ENCODE data around the gene GGT7. TPM values are rescaled to one million over a fixed set of nuclear protein-coding genes. Genes with fewer than 3 reads are reported as not detected.

Gene GGT7, protein sequence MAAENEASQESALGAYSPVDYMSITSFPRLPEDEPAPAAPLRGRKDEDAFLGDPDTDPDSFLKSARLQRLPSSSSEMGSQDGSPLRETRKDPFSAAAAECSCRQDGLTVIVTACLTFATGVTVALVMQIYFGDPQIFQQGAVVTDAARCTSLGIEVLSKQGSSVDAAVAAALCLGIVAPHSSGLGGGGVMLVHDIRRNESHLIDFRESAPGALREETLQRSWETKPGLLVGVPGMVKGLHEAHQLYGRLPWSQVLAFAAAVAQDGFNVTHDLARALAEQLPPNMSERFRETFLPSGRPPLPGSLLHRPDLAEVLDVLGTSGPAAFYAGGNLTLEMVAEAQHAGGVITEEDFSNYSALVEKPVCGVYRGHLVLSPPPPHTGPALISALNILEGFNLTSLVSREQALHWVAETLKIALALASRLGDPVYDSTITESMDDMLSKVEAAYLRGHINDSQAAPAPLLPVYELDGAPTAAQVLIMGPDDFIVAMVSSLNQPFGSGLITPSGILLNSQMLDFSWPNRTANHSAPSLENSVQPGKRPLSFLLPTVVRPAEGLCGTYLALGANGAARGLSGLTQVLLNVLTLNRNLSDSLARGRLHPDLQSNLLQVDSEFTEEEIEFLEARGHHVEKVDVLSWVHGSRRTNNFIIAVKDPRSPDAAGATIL
- total RNA-seq = 12.1 and 17.5 TPM in 2 replicates

GRCh38 chr20:34872622-34873224 lies at the start of gene GGT7:
Gene GGT7 (minus strand): TSS chr20:34872856. CDS start chr20:34872815, 41 bp downstream.

DNA sequence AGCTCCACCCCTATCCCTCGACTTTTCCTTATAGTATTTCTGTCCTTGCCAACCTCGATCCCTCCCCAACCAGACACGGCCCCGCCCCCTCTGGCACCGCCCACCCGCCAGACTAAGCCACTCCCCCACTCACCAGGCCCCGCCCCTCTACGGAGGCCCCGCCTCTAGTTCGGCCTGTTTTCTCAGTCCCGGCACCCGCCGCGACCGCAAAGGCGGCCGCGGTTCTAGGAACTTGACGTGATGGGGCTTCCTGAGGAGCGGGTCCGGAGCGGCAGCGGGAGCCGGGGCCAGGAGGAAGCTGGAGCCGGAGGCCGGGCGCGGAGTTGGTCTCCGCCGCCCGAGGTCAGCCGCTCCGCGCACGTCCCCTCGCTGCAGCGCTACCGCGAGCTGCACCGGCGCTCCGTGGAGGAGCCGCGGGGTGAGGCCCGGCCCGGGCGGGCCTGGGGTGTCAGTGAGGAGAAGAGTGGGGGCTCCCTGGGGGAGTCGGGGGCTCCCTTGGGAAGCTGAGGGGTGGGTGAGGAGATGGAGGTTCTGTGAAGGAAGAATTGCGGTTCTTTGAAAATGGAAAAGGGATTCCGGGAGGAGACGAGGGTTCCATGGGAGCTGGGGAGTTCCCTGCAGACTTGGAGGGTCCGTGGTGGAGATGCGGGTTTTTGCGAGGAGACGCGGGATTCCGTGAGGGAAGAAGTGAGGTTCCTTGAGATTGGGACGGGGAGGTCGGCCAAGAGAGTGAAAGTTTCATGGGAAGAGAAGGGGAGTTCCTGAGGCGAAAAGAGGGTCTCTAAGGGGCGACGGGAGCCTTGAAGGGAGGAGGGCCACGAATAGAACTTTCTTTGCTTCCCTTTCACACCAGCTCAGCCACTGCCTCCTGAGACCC lies 4.0 kb upstream of the GGT7 start, which contains the start of gene ACSS2:
ACSS2 (plus strand) TSS at position 207 of the 877 bp plus-strand sequence; CDS start at position 241, 34 bp downstream.

DNA sequence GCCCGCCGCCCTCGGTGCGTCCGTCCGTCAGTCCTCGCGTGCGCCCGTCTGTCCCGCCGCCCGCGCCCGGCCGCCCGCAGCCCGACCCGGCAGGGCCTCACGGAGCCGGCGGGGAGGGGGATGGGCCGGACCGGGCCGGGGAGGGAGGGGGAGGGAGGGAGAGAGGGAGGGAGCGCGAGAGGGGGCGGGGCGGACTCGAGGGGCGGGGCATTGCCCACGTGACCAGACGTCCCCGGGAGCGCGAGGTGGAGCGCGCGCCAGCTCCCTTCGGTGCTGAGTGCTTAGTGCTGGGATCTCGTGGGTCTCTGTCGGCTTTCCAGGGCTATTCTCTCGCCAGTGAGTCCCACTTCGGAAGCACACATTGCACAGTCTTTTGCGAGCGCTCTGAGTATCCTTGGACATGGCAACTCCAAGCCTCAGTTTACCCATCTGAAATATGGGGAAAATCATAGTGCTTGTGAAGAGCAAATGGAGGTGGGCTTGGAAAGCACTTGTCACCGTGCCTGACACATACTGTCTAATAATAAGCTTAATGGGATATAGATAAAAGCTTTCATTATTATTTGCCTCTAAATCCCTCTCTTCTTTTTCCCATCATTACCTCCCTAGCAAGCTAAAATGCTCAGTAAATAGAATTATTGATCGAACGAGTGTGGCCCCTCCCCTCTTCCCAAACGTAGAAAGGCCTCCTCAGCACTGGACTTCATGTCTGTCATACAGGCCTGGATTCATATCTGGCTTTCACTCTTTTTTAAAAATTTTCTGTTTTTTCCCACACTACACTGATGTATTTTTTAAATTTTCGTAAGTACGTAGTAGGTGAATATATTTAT lies 46.9 kb downstream of the GGT7 start, which contains the start of gene NCOA6:
NCOA6 (minus strand) TSS at position 122 of the 833 bp plus-strand sequence. CDS start 43,296 bp downstream, outside the sequence.

Other genes starting within 250 kb of the GGT7 start
- gene PIGU, start 195.8 kb downstream of the GGT7 start, total RNA-seq = 10.0 and 20.9 TPM in 2 replicates
- 5.9 and 6.9 TPM in 2 replicates for gene TP53INP2, start 168.5 kb downstream of the GGT7 start, total RNA-seq
- gene NCOA6, start 47.2 kb downstream of the GGT7 start, total RNA-seq = 13.0 and 27.6 TPM in 2 replicates
- gene ACSS2, start 3.8 kb upstream of the GGT7 start, total RNA-seq = 48.3 and 63.7 TPM in 2 replicates
- gene GSS, start 83.0 kb upstream of the GGT7 start, total RNA-seq = 36.3 and 41.3 TPM in 2 replicates
- 0.12 TPM in 1 of 2 replicates, not detected in the other for gene MYH7B, start 83.0 kb upstream of the GGT7 start, total RNA-seq
- 58.0 and 78.0 TPM in 2 replicates for gene TRPC4AP, start 220.0 kb upstream of the GGT7 start, total RNA-seq

Measured in pericardium fibroblast (primary cell).